Activated CD8-positive, alpha-beta memory T cell treated with anti-CD3 and anti-CD28 coated beads, Interleukin-2, amount 50 U/mL, for 1 hour (primary cell): ENCODE measurements around the gene EMD.
"Not testable (repeated sequence)": the region's sequence is repeated elsewhere in the genome, so short reads cannot be mapped to it uniquely, and the experiment has no call there.

ENCODE experiments used
- DNase-seq: peaks from one replicate; pipeline ENCODE4 v3.0.0-alpha.2; 2020; ENCODE audit errors: extremely low read depth

Gene EMD

GRCh38 chrX:154396363-154396762, 17.3 kb downstream of the EMD start:
- not testable (repeated sequence) for DNase-seq

GRCh38 chrX:154396973-154397887, 18.1 kb downstream of the EMD start:
- DNase-seq, result no peak

GRCh38 chrX:154397888-154398667, 19.0 kb downstream of the EMD start, which contains the start of gene RPL10:
Gene RPL10 (plus strand): TSS chrX:154398377. CDS start chrX:154398520, 143 bp downstream.
- DNase-seq, result peak; percentile 81

GRCh38 chrX:154398668-154399526, 19.8 kb downstream of the EMD start:
- DNase-seq, result peak; percentile 51

- DNase-seq, result no peak
These were observed 20.7 kb downstream of the EMD start for GRCh38 chrX:154399527-154400368.

- DNase-seq, result not testable (repeated sequence)
These were observed 21.3 kb downstream of the EMD start for GRCh38 chrX:154400369-154400817.

GRCh38 chrX:154401045-154401799, 22.1 kb downstream of the EMD start:
- DNase-seq, result no peak

- no peak for DNase-seq
These were observed 23.0 kb downstream of the EMD start for GRCh38 chrX:154401918-154402621.

GRCh38 chrX:154402622-154403127, 23.6 kb downstream of the EMD start:
- DNase-seq, result no peak

- no peak for DNase-seq
These were observed 24.1 kb downstream of the EMD start for GRCh38 chrX:154403192-154403591.

GRCh38 chrX:154403858-154404257, 24.8 kb downstream of the EMD start:
- no peak for DNase-seq

GRCh38 chrX:154404625-154405192, 25.6 kb downstream of the EMD start:
- no peak for DNase-seq

GRCh38 chrX:154408659-154409221, 29.6 kb downstream of the EMD start:
- no peak for DNase-seq

- no peak for DNase-seq
These were observed 30.3 kb downstream of the EMD start, which contains the start of gene DNASE1L1 for GRCh38 chrX:154409222-154409871. Gene DNASE1L1 (minus strand): TSS chrX:154409254. CDS start chrX:154405568, 3,686 bp downstream.

GRCh38 chrX:154411981-154412340, 32.9 kb downstream of the EMD start:
- DNase-seq, result no peak

- no peak for DNase-seq
These were observed 33.4 kb downstream of the EMD start for GRCh38 chrX:154412468-154412867.

- DNase-seq, result no peak
These were observed 34.0 kb downstream of the EMD start for GRCh38 chrX:154413142-154413541.

- no peak for DNase-seq
These were observed 38.1 kb downstream of the EMD start for GRCh38 chrX:154417157-154417556.
